NCI-H748 (cell line): Measurements from ENCODE around the gene SCAPER.

ENCODE experiments used
- DNase-seq: peaks from one replicate; lab custom pipeline; 2025; ENCODE audit not compliant: unreplicated experiment; lab: John Stamatoyannopoulos, UW

SCAPER gene

GRCh38 chr15:76678766-76679165, 226.4 kb downstream of the SCAPER start:
- no peak for DNase-seq

- no peak for DNase-seq
Measured at GRCh38 chr15:76674883-76675282, 230.3 kb downstream of the SCAPER start.

GRCh38 chr15:76669521-76670207, 235.5 kb downstream of the SCAPER start:
- DNase-seq: no peak

- DNase-seq: no peak
Measured at GRCh38 chr15:76668900-76669299, 236.2 kb downstream of the SCAPER start.

GRCh38 chr15:76667943-76668715, 237.0 kb downstream of the SCAPER start:
- no peak for DNase-seq

- DNase-seq: no peak
Measured at GRCh38 chr15:76664895-76665294, 240.2 kb downstream of the SCAPER start.

GRCh38 chr15:76664411-76664810, 240.7 kb downstream of the SCAPER start:
- DNase-seq: no peak

GRCh38 chr15:76663529-76663928, 241.6 kb downstream of the SCAPER start:
- no peak for DNase-seq

GRCh38 chr15:76648732-76649444, 256.3 kb downstream of the SCAPER start:
- DNase-seq: no peak

- DNase-seq: no peak
Measured at GRCh38 chr15:76647612-76648011, 257.5 kb downstream of the SCAPER start.

GRCh38 chr15:76644646-76645045, 260.5 kb downstream of the SCAPER start:
- DNase-seq: no peak

- no peak for DNase-seq
Measured at GRCh38 chr15:76642671-76643070, 262.5 kb downstream of the SCAPER start.

- DNase-seq: no peak
Measured at GRCh38 chr15:76637166-76637565, 268.0 kb downstream of the SCAPER start.

GRCh38 chr15:76636059-76636458, 269.1 kb downstream of the SCAPER start:
- DNase-seq: no peak

GRCh38 chr15:76626611-76627010, 278.5 kb downstream of the SCAPER start:
- peak; percentile 11 for DNase-seq

- no peak for DNase-seq
Measured at GRCh38 chr15:76625267-76625666, 279.9 kb downstream of the SCAPER start.

GRCh38 chr15:76614725-76615124, 290.4 kb downstream of the SCAPER start:
- DNase-seq: no peak

- DNase-seq: no peak
Measured at GRCh38 chr15:76588811-76589747, 316.1 kb downstream of the SCAPER start.

GRCh38 chr15:76585576-76585897, 319.6 kb downstream of the SCAPER start:
- no peak for DNase-seq

- no peak for DNase-seq
Measured at GRCh38 chr15:76584868-76585575, 320.1 kb downstream of the SCAPER start.
